Thyroid gland (tissue), 4 donors: ENCODE data around the gene PCDHGA1.

Experiments
- CTCF ChIP-seq, 6 experiments: fragments of 200-600 bp in 3 of 6; fragments of 450-650 bp in 3 of 6; sonication (generic) in 3 of 6; IDR thresholded peaks; one replicate each; pipeline ENCODE4 v1.5.1; 2016 to 2019; ENCODE audit warnings: antibody characterized with exemption in 6 of 6, mild to moderate bottlenecking in 2 of 6, inconsistent platforms in 1 of 6, moderate library complexity in 1 of 6
- POLR2A ChIP-seq, 2 donors: fragments of 450-650 bp; IDR thresholded peaks; one replicate each; pipeline ENCODE4 v1.6.1; 2017; ENCODE audit warnings: antibody characterized with exemption in 2 of 2, mild to moderate bottlenecking in 2 of 2, moderate library complexity in 1 of 2

- TF ChIP-seq CTCF (IDR thresholded peaks at IDR 0.05) (no peak), POLR2A (IDR thresholded peaks at IDR 0.05) (no peak)
Measured at GRCh38 chr5:141479776-141480175, 149.5 kb downstream of the PCDHGA1 start.
